Fibroblast of pulmonary artery (primary cell): ENCODE results near the gene EHBP1L1.
A peak's percentile ranks its signal among the peaks of the same experiment; 100 is the strongest.

Source experiments
- DNase-seq: peaks from one replicate; pipeline ENCODE4 v3.0.0-alpha.2; 2010; ENCODE audit warnings: low read depth
- H3K4me3 ChIP-seq: replicated peaks from 2 replicates; pipeline ENCODE4 v1.5.1; 2011; ENCODE audit warnings: low read depth, mild to moderate bottlenecking, control low read depth, low read length, moderate library complexity
- TF ChIP-seq, protein P1 (sequence below): IDR thresholded peaks from 2 replicates; pipeline ENCODE4 v1.5.1; 2011; ENCODE audit warnings: mild to moderate bottlenecking, control low read depth, low read length, inconsistent platforms; ENCODE audit errors: missing control alignments

The EHBP1L1 gene

DNA sequence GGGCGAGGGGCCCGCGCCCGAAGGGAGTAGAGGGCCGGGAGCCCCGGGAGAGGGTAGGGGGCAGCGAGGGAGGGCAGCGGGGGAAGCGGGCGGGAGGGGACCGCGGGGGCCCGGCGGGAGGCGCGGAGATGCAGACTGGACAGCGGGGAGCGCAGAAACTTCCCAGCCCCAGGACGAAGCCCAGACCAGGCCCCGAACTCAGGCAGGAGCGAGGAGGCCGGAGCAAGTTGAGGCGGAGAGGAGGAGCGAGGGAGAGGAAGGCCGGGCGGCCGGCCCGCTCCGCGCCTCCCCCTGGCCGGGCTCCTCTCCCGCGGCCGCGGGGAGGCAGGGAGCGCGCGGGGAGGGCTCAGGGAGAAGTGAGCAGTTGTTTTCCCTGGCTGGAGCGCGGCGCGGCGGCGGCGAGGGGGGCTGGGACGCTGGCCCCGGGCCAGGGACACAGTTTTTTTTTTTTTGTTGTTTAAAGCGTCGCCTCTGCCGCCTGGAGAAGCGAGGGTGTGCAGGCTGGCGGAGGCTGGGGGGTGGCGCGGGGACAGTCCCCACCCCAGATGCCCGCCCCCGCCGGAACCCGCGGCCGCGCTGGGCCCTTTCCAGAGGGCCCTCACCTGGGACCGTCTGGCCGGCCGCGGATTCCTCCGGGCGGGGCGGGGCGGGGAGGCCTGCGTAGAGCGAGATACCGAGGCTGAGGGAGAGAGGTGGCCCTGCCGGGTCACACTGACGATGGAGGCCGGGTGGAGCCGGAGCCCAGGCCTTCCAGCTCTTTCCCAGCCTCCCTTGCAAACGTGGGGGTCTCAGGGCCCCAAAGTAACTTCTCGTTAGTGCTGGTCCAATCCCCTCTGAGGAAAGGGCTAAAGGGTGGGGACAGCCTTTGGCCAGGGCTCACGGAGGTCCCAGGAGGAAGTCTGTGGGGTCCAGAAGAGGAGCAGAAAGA lies 17.6 kb upstream of the EHBP1L1 start, which contains the start of gene LTBP3:
Gene LTBP3, minus strand, starts transcription at position 358 of the 928 bp plus-strand sequence. CDS start 400 bp downstream, outside the sequence.
- H3K4me3 ChIP-seq = peak within 1 kb of the TSS; percentile 60
- TF ChIP-seq, protein P1, sequence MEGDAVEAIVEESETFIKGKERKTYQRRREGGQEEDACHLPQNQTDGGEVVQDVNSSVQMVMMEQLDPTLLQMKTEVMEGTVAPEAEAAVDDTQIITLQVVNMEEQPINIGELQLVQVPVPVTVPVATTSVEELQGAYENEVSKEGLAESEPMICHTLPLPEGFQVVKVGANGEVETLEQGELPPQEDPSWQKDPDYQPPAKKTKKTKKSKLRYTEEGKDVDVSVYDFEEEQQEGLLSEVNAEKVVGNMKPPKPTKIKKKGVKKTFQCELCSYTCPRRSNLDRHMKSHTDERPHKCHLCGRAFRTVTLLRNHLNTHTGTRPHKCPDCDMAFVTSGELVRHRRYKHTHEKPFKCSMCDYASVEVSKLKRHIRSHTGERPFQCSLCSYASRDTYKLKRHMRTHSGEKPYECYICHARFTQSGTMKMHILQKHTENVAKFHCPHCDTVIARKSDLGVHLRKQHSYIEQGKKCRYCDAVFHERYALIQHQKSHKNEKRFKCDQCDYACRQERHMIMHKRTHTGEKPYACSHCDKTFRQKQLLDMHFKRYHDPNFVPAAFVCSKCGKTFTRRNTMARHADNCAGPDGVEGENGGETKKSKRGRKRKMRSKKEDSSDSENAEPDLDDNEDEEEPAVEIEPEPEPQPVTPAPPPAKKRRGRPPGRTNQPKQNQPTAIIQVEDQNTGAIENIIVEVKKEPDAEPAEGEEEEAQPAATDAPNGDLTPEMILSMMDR = no peak
- DNase-seq = peak; percentile 82

DNA sequence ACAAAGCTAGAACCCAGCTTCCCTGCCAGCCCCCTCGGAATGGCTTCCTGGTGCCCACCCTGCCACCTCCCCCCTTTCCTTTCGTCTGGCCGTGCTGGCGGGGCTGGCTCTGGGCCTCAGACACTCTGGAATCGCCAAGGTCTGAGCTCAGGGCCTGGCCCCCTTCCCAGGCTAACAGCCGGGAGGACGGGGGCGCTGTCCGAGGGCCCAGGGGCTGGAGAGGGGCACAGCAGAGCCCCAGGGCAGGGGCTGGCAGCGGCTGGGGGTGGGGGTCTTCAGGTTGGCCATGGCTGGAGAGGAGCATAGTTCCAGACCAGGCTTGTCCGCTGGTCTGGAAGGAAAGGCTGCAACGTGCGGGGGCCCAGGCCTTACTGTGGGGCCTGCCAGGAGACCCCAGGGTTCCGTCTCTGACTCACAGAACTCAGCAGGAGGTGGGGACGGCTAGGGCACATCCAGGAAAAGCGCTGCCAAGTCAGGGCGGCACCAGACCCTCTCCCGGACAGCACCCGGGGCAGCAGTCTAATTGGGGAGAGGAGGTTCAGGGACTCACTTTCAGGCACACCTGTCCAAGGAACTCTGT lies 16.8 kb upstream of the EHBP1L1 start:
- DNase-seq = peak; percentile 36
- TF ChIP-seq, protein P1 = no peak
- H3K4me3 ChIP-seq = peak overlapping the region; percentile 17

DNA sequence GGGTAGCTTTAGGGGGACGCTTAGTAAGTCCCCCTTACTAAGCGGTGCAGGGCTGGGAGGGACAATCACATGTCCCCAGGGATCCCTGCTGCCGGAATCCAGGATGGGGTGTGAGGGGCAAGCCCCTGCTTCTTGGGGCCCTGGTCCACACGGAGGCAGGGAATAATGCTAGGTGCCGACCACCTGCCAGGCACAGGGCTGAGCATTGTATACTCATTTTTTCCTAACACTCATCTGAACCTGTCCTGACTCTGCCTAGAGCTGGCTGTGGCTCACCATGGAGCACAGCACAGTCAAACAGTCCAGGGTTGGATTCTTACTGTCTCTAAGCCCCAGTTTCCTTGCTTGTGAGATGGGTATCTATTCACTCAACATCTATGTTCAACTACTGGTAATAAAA lies 16.3 kb upstream of the EHBP1L1 start:
- TF ChIP-seq, protein P1 = no peak
- DNase-seq = no peak

DNA sequence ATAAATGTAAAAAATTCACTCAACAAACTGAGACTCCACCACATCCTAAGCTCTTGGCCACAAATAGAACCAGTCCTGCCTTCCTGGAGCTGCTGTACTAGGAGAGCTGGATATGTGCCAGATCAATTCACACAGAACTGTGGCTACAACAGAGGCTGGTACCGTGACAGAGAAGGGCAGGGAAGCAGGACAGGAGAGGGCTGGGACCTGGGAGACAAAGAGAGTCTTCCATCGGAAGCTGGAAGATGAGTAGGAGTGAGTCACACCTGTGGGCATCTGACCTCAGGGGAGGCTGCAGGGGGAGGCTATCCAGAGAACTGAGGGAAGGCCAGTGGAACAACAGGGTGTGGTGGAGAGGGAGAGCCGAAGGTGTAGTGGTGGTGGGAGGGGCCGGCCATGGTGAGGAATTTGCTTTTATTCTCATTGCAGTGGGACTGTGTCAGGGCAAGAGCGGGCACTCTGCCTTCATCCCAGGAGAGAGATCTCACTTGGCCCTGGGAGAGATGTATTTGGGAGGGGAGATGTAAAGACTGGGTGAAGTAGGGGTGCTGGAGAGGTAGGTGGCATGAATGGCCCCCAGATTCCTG lies 15.8 kb upstream of the EHBP1L1 start:
- peak; percentile 62 for DNase-seq
- no peak overlapping the region for H3K4me3 ChIP-seq
- TF ChIP-seq, protein P1 = no peak

More for the DNA sequence above, 16.3 kb upstream of the EHBP1L1 start:
- no peak overlapping the region for H3K4me3 ChIP-seq

DNA sequence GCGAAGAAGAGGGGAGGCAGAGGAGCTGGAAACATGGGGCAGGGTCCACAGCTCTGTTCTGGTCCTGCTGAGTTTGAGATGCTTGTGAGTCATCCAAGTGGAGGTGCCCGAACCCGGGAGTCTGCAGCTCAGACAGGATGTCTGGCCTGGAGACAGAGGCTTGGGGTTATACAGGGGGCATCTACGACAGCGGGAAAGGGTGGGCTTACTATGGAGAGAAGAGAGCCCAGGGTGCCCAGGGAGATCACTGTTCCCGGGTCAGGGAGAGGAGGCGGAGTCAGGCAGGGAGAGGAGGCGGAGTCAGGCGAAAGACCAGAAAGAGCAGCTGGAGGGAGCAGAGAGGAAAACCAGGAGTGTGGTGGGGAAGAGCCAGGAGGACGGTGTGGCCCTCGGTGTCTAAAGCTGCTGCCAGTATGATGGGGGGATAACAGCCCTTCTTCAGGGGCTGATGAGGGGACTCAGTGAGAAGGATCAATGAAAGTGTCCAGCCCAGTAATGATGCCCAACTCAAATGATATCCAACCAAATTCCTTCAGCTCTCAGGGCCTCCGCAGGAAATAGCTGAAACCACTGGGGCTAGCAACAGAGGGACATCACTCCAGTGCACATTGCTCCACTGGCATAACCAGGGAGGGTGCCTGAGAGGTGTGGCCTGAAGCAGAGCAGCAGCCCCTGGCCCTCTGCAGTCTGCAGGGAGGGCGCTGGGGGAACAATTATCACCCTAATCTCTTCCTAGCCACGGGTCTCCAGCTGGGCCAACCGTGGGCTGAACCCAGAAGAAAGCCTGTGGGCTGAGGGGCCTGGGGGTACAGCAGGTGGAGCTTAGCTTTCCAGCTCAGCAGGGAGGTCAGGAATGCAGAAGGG lies 15.1 kb upstream of the EHBP1L1 start:
- TF ChIP-seq, protein P1 = no peak
- no peak overlapping the region for H3K4me3 ChIP-seq
- DNase-seq = peak; percentile 61

DNA sequence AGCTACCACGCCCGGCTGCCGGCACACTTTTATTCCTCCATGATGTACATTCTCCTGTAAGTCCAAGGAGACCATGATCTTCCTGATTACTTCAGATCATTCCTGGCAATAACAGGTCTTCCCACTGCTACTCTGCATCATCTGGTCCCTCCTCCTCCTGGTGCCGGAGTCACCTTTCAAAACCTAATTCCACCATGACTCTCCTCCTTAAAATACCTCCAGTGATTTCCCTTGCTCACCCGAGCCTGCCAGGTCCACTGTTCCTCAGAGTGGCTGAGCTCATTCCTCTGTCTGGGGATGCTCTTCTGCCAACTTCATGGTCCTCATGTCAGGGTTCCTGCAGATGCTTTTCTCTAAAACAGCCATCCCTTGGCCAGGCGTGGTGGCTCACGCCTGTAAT lies 13.8 kb upstream of the EHBP1L1 start:
- DNase-seq = no peak
- TF ChIP-seq, protein P1 = no peak
- no peak overlapping the region for H3K4me3 ChIP-seq
